ENCODE measurements around the gene SNRPA1.
A peak's percentile ranks its signal among the peaks of the same experiment; 100 is the strongest.

The SNRPA1 gene

GRCh38 chr15:101239724-101240136 is 55.3 kb downstream of the SNRPA1 start:
- Mint-ChIP-seq H3K4me1 (peaks cover 63% of the 10 kb centered on the region), H3K36me3 (ENCODE audit: low read depth) (peaks cover 34% of the 10 kb centered on the region), H3K27me3 (ENCODE audit: low read depth) (no peaks in the 10 kb centered on the region), H3K27ac (peak overlapping the region; percentile 68 to 73 (median 72)), H3K4me3 (no peak overlapping the region), H3K9me3 (no peaks in the 10 kb centered on the region)
- TF ChIP-seq CTCF (IDR thresholded peaks at IDR 0.05; ENCODE audit: unreplicated experiment in 3 of 3), result no peak

DNA sequence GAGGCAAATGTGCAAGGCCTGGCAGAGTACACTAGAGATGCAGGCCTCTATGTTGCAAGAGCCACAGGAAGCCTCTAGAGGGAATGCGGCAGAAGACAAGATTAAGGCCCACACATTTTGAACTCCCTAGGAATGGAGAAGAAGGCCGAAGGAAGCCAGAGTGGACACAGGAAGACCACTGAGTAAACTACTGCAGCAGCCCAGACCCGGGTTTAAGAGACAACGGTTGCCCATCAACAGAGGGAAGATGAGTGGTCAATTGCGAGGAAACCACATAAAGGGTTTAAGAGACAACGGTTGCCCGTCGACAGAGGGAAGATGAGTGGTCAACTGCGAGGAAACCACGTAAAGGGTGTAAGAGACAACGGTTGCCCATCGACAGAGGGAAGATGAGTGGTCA is 57.8 kb downstream of the SNRPA1 start:
- Mint-ChIP-seq H3K36me3 (ENCODE audit: low read depth) (peaks cover 57% of the 10 kb centered on the region), H3K27ac (no peak overlapping the region), H3K9me3 (no peaks in the 10 kb centered on the region), H3K4me1 (peaks cover 58% of the 10 kb centered on the region), H3K27me3 (ENCODE audit: low read depth) (no peaks in the 10 kb centered on the region), H3K4me3 (no peak overlapping the region)
- TF ChIP-seq CTCF (IDR thresholded peaks at IDR 0.05; ENCODE audit: unreplicated experiment in 3 of 3), result no peak

DNA sequence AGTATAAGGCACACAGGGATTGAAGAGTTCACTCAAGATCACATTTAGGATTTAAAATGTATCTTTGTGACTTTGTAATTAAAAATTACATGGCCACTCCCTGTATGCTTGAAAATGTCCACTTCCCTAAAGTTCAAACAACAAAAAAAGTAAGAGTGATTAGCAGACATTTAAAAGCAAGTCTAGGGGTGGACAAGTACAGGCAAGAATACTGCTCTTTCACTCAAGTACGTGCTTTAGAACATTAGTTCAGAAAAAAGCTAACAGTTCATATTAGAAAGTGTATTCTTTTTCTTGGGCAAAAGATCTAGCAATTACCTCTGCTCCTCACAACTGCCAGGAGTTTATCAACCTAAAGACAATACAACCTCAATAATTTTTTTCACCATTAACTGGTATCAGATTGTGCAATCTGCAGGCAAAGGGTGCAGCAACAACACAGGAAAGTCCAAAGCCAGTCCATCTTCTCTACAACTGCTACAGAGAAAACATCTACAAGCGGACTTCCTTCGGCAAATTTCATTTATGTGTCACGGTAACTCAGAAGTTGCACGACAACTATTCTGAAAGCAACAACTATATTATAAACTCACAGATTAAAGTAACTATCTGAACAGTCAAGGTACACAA is 61.3 kb downstream of the SNRPA1 start:
- Mint-ChIP-seq H3K4me1 (peaks cover 34% of the 10 kb centered on the region), H3K9me3 (peaks cover 2% of the 10 kb centered on the region), H3K27me3 (ENCODE audit: low read depth) (no peaks in the 10 kb centered on the region), H3K27ac (peak overlapping the region in 2 of 3 experiments; percentile 22 to 24), H3K36me3 (ENCODE audit: low read depth) (peaks cover 83% of the 10 kb centered on the region), H3K4me3 (no peak overlapping the region)
- no peak for TF ChIP-seq CTCF (IDR thresholded peaks at IDR 0.05; ENCODE audit: unreplicated experiment in 3 of 3)

DNA sequence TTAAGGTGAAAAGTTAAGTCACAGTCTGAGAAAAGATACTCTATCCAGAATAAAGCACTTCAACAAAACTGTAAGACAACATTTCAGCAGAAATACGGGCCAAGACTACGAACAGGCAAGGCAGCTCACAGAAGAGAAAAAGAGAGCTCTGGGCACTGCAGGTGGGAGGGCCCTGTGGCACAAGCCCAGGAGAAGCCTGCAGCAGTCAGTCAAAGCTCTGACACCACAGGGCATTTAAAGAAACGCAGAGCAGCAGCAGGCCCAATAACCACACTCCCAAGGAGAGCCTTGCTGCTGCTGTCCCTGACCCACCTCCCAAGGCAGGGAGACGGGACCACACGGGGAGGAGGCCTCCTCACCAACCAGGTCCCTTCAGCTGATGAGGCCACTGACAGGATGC is 62.4 kb downstream of the SNRPA1 start:
- H3K27ac Mint-ChIP-seq, result peak overlapping the region in 2 of 3 experiments; percentile 33 to 51
- H3K4me1 Mint-ChIP-seq, result peaks cover 28% of the 10 kb centered on the region
- peaks cover 12% of the 10 kb centered on the region for H3K9me3 Mint-ChIP-seq
- peaks cover 86% of the 10 kb centered on the region for H3K36me3 Mint-ChIP-seq (ENCODE audit: low read depth)
- no peak for TF ChIP-seq CTCF (IDR thresholded peaks at IDR 0.05; ENCODE audit: unreplicated experiment in 3 of 3)
- H3K27me3 Mint-ChIP-seq (ENCODE audit: low read depth), result no peaks in the 10 kb centered on the region
- no peak overlapping the region for H3K4me3 Mint-ChIP-seq
